Measurements from ENCODE around the gene FAM187B.
A peak's percentile ranks its signal among the peaks of the same experiment; 100 is the strongest.

DNA sequence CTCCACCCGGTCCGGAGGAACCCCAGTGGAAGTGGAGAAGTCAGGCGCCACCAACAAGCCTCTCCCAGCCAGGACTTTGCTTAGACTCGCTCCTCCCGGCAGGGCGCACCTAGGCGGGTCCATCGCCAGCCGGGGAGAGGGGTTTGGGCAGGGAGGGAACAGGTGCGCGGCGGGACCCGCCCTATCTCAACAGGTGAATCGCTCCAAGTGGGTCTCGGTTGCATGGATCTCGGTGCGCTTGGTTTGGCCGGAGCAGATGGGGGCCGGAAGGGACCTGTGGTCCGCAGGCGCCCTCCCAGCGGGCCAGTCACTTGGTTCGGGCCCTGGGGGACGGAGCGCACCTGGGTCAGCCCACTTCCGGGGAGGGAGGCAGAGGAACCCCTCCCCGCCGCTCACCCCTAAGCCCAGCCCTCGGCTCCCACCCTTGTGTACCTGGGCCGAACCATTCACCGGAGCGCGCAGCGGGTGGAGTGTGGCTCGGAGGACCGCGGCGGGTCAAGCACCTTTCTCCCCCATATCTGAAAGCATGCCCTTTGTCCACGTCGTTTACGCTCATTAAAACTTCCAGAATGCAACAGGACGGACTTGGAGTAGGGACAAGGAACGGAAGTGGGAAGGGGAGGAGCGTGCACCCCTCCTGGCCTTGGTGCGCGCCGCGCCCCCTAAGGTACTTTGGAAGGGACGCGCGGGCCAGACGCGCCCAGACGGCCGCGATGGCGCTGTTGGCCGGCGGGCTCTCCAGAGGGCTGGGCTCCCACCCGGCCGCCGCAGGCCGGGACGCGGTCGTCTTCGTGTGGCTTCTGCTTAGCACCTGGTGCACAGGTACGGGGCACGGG lies 20.0 kb upstream of the FAM187B start, which contains the start of gene LSR:
- TF ChIP-seq EZH2 (IDR thresholded peaks at IDR 0.05; ENCODE audit: low read depth, unreplicated experiment) (no peak), CREB1 (CRISPR knock-in tag; IDR thresholded peaks at IDR 0.05; ENCODE audit: low read depth) (0 out of 2 replicates have a peak, but pooled peaks have one; percentile 32)
- TF ChIP-seq, protein P1, sequence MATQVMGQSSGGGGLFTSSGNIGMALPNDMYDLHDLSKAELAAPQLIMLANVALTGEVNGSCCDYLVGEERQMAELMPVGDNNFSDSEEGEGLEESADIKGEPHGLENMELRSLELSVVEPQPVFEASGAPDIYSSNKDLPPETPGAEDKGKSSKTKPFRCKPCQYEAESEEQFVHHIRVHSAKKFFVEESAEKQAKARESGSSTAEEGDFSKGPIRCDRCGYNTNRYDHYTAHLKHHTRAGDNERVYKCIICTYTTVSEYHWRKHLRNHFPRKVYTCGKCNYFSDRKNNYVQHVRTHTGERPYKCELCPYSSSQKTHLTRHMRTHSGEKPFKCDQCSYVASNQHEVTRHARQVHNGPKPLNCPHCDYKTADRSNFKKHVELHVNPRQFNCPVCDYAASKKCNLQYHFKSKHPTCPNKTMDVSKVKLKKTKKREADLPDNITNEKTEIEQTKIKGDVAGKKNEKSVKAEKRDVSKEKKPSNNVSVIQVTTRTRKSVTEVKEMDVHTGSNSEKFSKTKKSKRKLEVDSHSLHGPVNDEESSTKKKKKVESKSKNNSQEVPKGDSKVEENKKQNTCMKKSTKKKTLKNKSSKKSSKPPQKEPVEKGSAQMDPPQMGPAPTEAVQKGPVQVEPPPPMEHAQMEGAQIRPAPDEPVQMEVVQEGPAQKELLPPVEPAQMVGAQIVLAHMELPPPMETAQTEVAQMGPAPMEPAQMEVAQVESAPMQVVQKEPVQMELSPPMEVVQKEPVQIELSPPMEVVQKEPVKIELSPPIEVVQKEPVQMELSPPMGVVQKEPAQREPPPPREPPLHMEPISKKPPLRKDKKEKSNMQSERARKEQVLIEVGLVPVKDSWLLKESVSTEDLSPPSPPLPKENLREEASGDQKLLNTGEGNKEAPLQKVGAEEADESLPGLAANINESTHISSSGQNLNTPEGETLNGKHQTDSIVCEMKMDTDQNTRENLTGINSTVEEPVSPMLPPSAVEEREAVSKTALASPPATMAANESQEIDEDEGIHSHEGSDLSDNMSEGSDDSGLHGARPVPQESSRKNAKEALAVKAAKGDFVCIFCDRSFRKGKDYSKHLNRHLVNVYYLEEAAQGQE (IDR thresholded peaks at IDR 0.05; ENCODE audit: unreplicated experiment), result peak; percentile 40
